GM12878 (cell line): ENCODE results near the gene NOP16. TPM values are rescaled to one million over a fixed set of nuclear protein-coding genes. Genes with fewer than 3 reads are reported as not detected.

Source experiments
- ATAC-seq: fragments of 200-7000 bp; cut with Tn5 transposase; 3 replicates; pipeline ENCODE4 v1.9.1; 2020; ENCODE audit warnings: mild to moderate bottlenecking, moderate library complexity
- BruUV-seq: library from RNA; stranded (reverse); fragments of 400-500 nt; replicated peaks from 2 replicates; lab custom pipeline; 2021; lab: Mats Ljungman, UMichigan
- CTCF ChIA-PET: fragments of 300-600 bp; sonication (Branson Sonifier 250); formaldehyde crosslinking; extraction: SDS; loops from one replicate; lab custom pipeline; 2021; ENCODE audit warnings: inconsistent platforms; lab: Yijun Ruan, JAX
- POLR2A ChIA-PET: fragments of 350-600 bp; formaldehyde crosslinking; extraction: SDS; loops from one replicate; lab custom pipeline; 2021; ENCODE audit warnings: inconsistent platforms; lab: Charles Lee
- RAD21 ChIA-PET: fragments of 300-600 bp; sonication (Branson Sonifier 250); formaldehyde crosslinking; loops from one replicate; lab custom pipeline; 2023; ENCODE audit warnings: antibody characterized with exemption; ENCODE audit not compliant: unreplicated experiment; lab: Charles Lee
- SMC1A ChIA-PET: fragments of 300-600 bp; sonication (Branson Sonifier 250); formaldehyde crosslinking; loops from one replicate; lab custom pipeline; 2023; ENCODE audit not compliant: unreplicated experiment, uncharacterized antibody; lab: Charles Lee
- DNase-seq: peaks from one replicate; pipeline ENCODE4 v3.0.0-alpha.2; 2011; ENCODE audit warnings: low read depth, low spot score
- FAIRE-seq: peaks from 3 replicates; lab custom pipeline; 2011; peaks lifted over from hg19 to GRCh38; lab: Jason Lieb, UNC
- H2AFZ ChIP-seq: 2 replicates; pipeline ENCODE4 v1.6.0; 2011; ENCODE audit warnings: low read depth, low read length, control low read depth; ENCODE audit not compliant: control insufficient read depth
- H3K27ac ChIP-seq: 2 replicates; pipeline ENCODE4 v1.5.1; 2011; ENCODE audit warnings: control low read depth; ENCODE audit not compliant: control insufficient read depth, insufficient read depth
- H3K27me3 ChIP-seq, 2 experiments: replicated peaks in 1 of 2; 2 replicates each; pipeline versions ENCODE4 v1.6.0 to v1.6.1; 2011; ENCODE audit warnings: low read length in 1 of 2; ENCODE audit not compliant: control insufficient read depth in 2 of 2, insufficient read depth in 2 of 2
- H3K36me3 ChIP-seq, 2 experiments: 2 replicates each; pipeline ENCODE4 v1.5.1; 2011; ENCODE audit warnings: low read length in 1 of 2; ENCODE audit not compliant: control insufficient read depth in 2 of 2, insufficient read depth in 2 of 2
- H3K4me1 ChIP-seq: 2 replicates; pipeline ENCODE4 v1.6.1; 2011; ENCODE audit warnings: mild to moderate bottlenecking, low read length, moderate library complexity, mixed read lengths; ENCODE audit not compliant: control insufficient read depth, insufficient read depth
- H3K4me2 ChIP-seq: 2 replicates; pipeline ENCODE4 v1.6.0; 2011; ENCODE audit warnings: control low read depth; ENCODE audit not compliant: control insufficient read depth, insufficient read depth
- H3K4me3 ChIP-seq: fragments of 200-600 bp; sonication (generic); 2 replicates; pipeline ENCODE4 v1.5.1; 2016
- H3K79me2 ChIP-seq: 2 replicates; pipeline ENCODE4 v1.6.0; 2011; ENCODE audit warnings: low read length; ENCODE audit not compliant: control insufficient read depth, insufficient read depth
- H3K9ac ChIP-seq: 2 replicates; pipeline ENCODE4 v1.8.0; 2011; ENCODE audit warnings: low read length, control low read depth, mixed read lengths; ENCODE audit not compliant: control insufficient read depth, insufficient read depth
- H3K9me3 ChIP-seq: replicated peaks from 3 replicates; pipeline ENCODE4 v1.5.1; 2011; ENCODE audit warnings: mild to moderate bottlenecking, low read length; ENCODE audit not compliant: control insufficient read depth, insufficient read depth
- H4K20me1 ChIP-seq: 2 replicates; pipeline ENCODE4 v1.6.0; 2011; ENCODE audit not compliant: control insufficient read depth, insufficient read depth
- KAT2A ChIP-seq: conservative IDR thresholded peaks from 2 replicates; pipeline ENCODE4 v1.6.1; 2011; ENCODE audit warnings: low read depth, low read length; ENCODE audit not compliant: control insufficient read depth
- SREBF2 ChIP-seq: IDR thresholded peaks from 2 replicates; pipeline ENCODE4 v1.6.1; 2012; ENCODE audit warnings: mild to moderate bottlenecking, low read length
- WGBS: methylation state at CpG from one replicate; pipeline ENCODE4 v1.1.6; 2016; ENCODE audit warnings: low lambda C conversion rate; ENCODE audit not compliant: insufficient replicate concordance, insufficient coverage; ENCODE audit errors: missing lambda C conversion rate; 5-methylcytosine and 5-hydroxymethylcytosine counted together
- in situ Hi-C: fragments of 300-500 bp; cut with MboI; formaldehyde crosslinking; loops from 9 replicates; pipeline ENCODE4 v1.14.3; 2018; ENCODE audit warnings: mixed read lengths
- intact Hi-C: fragments of 100-400 bp; cut with micrococcal nuclease; formaldehyde crosslinking; loops from one replicate; pipeline ENCODE4 v1.14.2; 2022; ENCODE audit not compliant: unreplicated experiment
- polyA plus RNA-seq, 11 experiments: library from polyadenylated mRNA; depleted of rRNA in 4 of 11; unstranded in 6 of 11; stranded (reverse) in 5 of 11; fragments of >200 nt; fragmentation: Nextera tagmentation in 4 of 11; fragmentation: Illumina TruSeq in 1 of 11; extraction: Ambion mirVana in 4 of 11; extraction: Trizol in 1 of 11; gene quantifications; 1 replicate in 1 of 11; 2 replicates in 10 of 11; pipeline versions ENCODE4 v1.2.1 to v1.2.3, GENCODE V29; 2011 to 2016; ENCODE audit warnings: inconsistent platforms in 2 of 11, missing spikeins in 2 of 11, low read depth in 1 of 11
- total RNA-seq, 4 experiments: library from RNA; depleted of rRNA in 3 of 4; stranded (reverse); fragments of >200 nt in 3 of 4; fragmentation: Illumina TruSeq in 1 of 4; extraction: Trizol in 1 of 4; gene quantifications; 2 replicates each; pipeline versions ENCODE4 v1.2.1 to v1.2.3, GENCODE V29; 2013 to 2021
- TF ChIP-seq, protein P1 (sequence below): IDR thresholded peaks from 2 replicates; pipeline ENCODE4 v1.6.1; 2012; ENCODE audit warnings: low read depth, low read length, improper control_type of control experiment
- TF ChIP-seq, protein P2 (sequence below): IDR thresholded peaks from 2 replicates; pipeline ENCODE4 v1.6.1; 2012; ENCODE audit warnings: improper control_type of control experiment, low read depth, low read length; ENCODE audit not compliant: insufficient replicate concordance

Gene NOP16
- total and polyA plus RNA-seq, 10 of the 15 experiments (the other 5 are each of a cell fraction or from before 2014, with no cell fraction given) = 50.3 to 276 (median 116) TPM

DNA sequence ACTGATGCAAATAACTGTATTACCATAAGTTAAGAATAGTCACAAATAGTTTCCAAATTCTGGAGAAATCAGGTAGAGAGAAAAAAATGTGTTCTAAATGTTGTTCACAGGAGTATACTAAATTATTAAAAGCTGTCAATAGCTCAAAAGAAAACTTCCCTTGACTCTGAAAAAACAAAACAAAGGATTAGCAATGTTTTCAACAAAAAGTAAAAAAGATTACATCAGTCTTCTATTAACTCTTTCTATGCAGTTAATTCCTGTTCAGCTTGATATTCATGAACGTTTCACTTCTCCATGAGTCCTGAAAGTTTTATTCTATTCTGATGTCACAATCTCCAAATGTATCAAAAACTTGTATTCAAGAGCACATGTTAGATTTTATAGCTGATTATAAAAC, 37.4 kb upstream of the NOP16 start:
- Histone ChIP-seq H3K9me3 (no peaks in the 10 kb centered on the region; the same call in 2 of the 3 replicates), H3K27me3 (no peaks in the 10 kb centered on the region), H3K27ac (no peak overlapping the region), H4K20me1 (no peaks in the 10 kb centered on the region), H3K4me3 (no peak overlapping the region), H3K36me3 (no peaks in the 10 kb centered on the region), H2AFZ (no peak overlapping the region), H3K4me1 (no peaks in the 10 kb centered on the region), H3K4me2 (no peak overlapping the region), H3K9ac (no peak overlapping the region), H3K79me2 (no peaks in the 10 kb centered on the region)
- intact Hi-C loops = no loop called here
- BruUV-seq = no TSS peak
- FAIRE-seq (no peak), ATAC-seq (no peak), DNase-seq (no peak)
- ChIA-PET RAD21 (no interaction called here), CTCF (interaction anchor here (1.0 to 1.4 kb wide), 2 partner anchors 9 to 221 kb away, joined by 4 to 5 read pairs; partner anchors contain the start of genes CLTB and TSPAN17), POLR2A (no interaction called here), SMC1A (no interaction called here)
- 30% methylated on average over 1 of the region's 1 CpG for WGBS
- in situ Hi-C loops = no loop called here
- TF ChIP-seq, protein P1, sequence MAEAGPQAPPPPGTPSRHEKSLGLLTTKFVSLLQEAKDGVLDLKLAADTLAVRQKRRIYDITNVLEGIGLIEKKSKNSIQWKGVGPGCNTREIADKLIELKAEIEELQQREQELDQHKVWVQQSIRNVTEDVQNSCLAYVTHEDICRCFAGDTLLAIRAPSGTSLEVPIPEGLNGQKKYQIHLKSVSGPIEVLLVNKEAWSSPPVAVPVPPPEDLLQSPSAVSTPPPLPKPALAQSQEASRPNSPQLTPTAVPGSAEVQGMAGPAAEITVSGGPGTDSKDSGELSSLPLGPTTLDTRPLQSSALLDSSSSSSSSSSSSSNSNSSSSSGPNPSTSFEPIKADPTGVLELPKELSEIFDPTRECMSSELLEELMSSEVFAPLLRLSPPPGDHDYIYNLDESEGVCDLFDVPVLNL = no peak
- TF ChIP-seq SREBF2 (no peak), KAT2A (no peak)
- TF ChIP-seq, protein P2, sequence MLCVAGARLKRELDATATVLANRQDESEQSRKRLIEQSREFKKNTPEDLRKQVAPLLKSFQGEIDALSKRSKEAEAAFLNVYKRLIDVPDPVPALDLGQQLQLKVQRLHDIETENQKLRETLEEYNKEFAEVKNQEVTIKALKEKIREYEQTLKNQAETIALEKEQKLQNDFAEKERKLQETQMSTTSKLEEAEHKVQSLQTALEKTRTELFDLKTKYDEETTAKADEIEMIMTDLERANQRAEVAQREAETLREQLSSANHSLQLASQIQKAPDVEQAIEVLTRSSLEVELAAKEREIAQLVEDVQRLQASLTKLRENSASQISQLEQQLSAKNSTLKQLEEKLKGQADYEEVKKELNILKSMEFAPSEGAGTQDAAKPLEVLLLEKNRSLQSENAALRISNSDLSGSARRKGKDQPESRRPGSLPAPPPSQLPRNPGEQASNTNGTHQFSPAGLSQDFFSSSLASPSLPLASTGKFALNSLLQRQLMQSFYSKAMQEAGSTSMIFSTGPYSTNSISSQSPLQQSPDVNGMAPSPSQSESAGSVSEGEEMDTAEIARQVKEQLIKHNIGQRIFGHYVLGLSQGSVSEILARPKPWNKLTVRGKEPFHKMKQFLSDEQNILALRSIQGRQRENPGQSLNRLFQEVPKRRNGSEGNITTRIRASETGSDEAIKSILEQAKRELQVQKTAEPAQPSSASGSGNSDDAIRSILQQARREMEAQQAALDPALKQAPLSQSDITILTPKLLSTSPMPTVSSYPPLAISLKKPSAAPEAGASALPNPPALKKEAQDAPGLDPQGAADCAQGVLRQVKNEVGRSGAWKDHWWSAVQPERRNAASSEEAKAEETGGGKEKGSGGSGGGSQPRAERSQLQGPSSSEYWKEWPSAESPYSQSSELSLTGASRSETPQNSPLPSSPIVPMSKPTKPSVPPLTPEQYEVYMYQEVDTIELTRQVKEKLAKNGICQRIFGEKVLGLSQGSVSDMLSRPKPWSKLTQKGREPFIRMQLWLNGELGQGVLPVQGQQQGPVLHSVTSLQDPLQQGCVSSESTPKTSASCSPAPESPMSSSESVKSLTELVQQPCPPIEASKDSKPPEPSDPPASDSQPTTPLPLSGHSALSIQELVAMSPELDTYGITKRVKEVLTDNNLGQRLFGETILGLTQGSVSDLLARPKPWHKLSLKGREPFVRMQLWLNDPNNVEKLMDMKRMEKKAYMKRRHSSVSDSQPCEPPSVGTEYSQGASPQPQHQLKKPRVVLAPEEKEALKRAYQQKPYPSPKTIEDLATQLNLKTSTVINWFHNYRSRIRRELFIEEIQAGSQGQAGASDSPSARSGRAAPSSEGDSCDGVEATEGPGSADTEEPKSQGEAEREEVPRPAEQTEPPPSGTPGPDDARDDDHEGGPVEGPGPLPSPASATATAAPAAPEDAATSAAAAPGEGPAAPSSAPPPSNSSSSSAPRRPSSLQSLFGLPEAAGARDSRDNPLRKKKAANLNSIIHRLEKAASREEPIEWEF = no peak
